K562 (cell line): ENCODE measurements around the gene ADGRF5. TPM values are rescaled to one million over a fixed set of nuclear protein-coding genes. Genes with fewer than 3 reads are reported as not detected.

Source experiments
- ATAC-seq: fragments of 200-7000 bp; cut with Tn5 transposase; 3 replicates; pipeline ENCODE4 v1.9.1; 2020; ENCODE audit warnings: moderate library complexity
- BruUV-seq: library from RNA; stranded (reverse); fragments of 400-500 nt; replicated peaks from 2 replicates; lab custom pipeline; 2021; lab: Mats Ljungman, UMichigan
- CTCF ChIA-PET: fragments of 300-600 bp; formaldehyde crosslinking; extraction: SDS; loops from one replicate; lab custom pipeline; 2021; ENCODE audit warnings: low intra/inter-chr PET ratio; lab: Yijun Ruan, JAX
- POLR2A ChIA-PET: fragments of 300-600, 350-650 bp; sonication (Branson Sonifier 250); formaldehyde crosslinking; extraction: SDS; loops from one replicate; lab custom pipeline; 2021; ENCODE audit warnings: antibody characterized with exemption, inconsistent platforms; lab: Yijun Ruan, JAX
- DNase-seq, 4 experiments: peaks; one replicate each; pipeline versions ENCODE4 v3.0.0 to v3.0.0-alpha.2; 2011 to 2018; ENCODE audit warnings: low spot score in 3 of 4, mixed read lengths in 3 of 4; ENCODE audit errors: extremely low read depth in 1 of 4
- FAIRE-seq: peaks from 2 replicates; lab custom pipeline; 2011; peaks lifted over from hg19 to GRCh38; lab: Jason Lieb, UNC
- H2AFZ ChIP-seq: 2 replicates; pipeline ENCODE4 v1.6.0; 2011; ENCODE audit warnings: low read depth, low read length, control low read depth, inconsistent platforms
- H3K27ac ChIP-seq: fragments of 200-600 bp; 3 replicates; pipeline ENCODE4 v1.8.0; 2011; ENCODE audit warnings: low read depth, mild to moderate bottlenecking, control low read depth, inconsistent platforms, low read length, moderate library complexity, mixed read lengths; ENCODE audit errors: extremely low read depth
- H3K27me3 ChIP-seq, 2 experiments: fragments of 300-600 bp in 1 of 2; 2 replicates in 1 of 2; 3 replicates in 1 of 2; pipeline versions ENCODE4 v1.6.0 to v1.8.0; 2011; ENCODE audit warnings: inconsistent platforms in 2 of 2, low read length in 2 of 2, mild to moderate bottlenecking in 1 of 2, mixed read lengths in 1 of 2, moderate library complexity in 1 of 2; ENCODE audit not compliant: control insufficient read depth in 2 of 2, insufficient read depth in 2 of 2
- H3K36me3 ChIP-seq: fragments of 300-600 bp; 3 replicates; pipeline ENCODE4 v1.8.0; 2011; ENCODE audit warnings: mild to moderate bottlenecking, low read length, inconsistent platforms; ENCODE audit not compliant: control insufficient read depth, insufficient read depth
- H3K4me1 ChIP-seq, 2 experiments: fragments of 200-600 bp in 1 of 2; replicated peaks in 1 of 2; 2 replicates in 1 of 2; 3 replicates in 1 of 2; pipeline versions ENCODE4 v1.5.1 to v1.8.0; 2011; ENCODE audit warnings: inconsistent platforms in 2 of 2, low read length in 2 of 2, mild to moderate bottlenecking in 1 of 2, mixed read lengths in 1 of 2, moderate library complexity in 1 of 2; ENCODE audit not compliant: control insufficient read depth in 2 of 2, insufficient read depth in 2 of 2
- H3K4me2 ChIP-seq: 2 replicates; pipeline ENCODE4 v1.6.1; 2011; ENCODE audit warnings: low read length, control low read depth, inconsistent platforms, mixed read lengths; ENCODE audit not compliant: insufficient read depth
- H3K4me3 ChIP-seq: fragments of 200-600 bp; sonication (generic), shearing (Covaris generic); 2 replicates; pipeline ENCODE4 v1.5.1; 2016; ENCODE audit warnings: control low read depth, inconsistent platforms
- H3K79me2 ChIP-seq: fragments of 200-600 bp; 3 replicates; pipeline ENCODE4 v1.8.0; 2011; ENCODE audit warnings: low read length, inconsistent platforms; ENCODE audit not compliant: control insufficient read depth, insufficient read depth
- H3K9ac ChIP-seq, 2 experiments: 2 replicates each; pipeline versions ENCODE4 v1.6.0 to v1.6.1; 2011; ENCODE audit warnings: low read depth in 2 of 2, low read length in 2 of 2, control low read depth in 1 of 2, inconsistent platforms in 1 of 2, mild to moderate bottlenecking in 1 of 2, mixed read lengths in 1 of 2; ENCODE audit not compliant: insufficient read depth in 1 of 2
- H3K9me1 ChIP-seq: one replicate; pipeline ENCODE4 v1.6.0; 2011; ENCODE audit warnings: inconsistent platforms, mild to moderate bottlenecking, low read length, moderate library complexity; ENCODE audit not compliant: control insufficient read depth, insufficient read depth
- H3K9me3 ChIP-seq: replicated peaks from 2 replicates; pipeline ENCODE4 v1.5.1; 2011; ENCODE audit warnings: low read depth, low read length, inconsistent platforms; ENCODE audit not compliant: control insufficient read depth, insufficient read depth
- H4K20me1 ChIP-seq: replicated peaks from 2 replicates; pipeline ENCODE4 v1.6.1; 2011; ENCODE audit warnings: low read length, inconsistent platforms, mixed read lengths; ENCODE audit not compliant: control insufficient read depth, insufficient read depth
- CAMTA2 ChIP-seq: fragments of 250-450 bp; sonication (Bioruptor Pico); conservative IDR thresholded peaks from 2 replicates; pipeline ENCODE4 v1.5.1; 2022
- CLOCK ChIP-seq: fragments of 250-450 bp; sonication (Bioruptor Pico); IDR thresholded peaks from 2 replicates; pipeline ENCODE4 v1.4.0; 2020; ENCODE audit warnings: mild to moderate bottlenecking, moderate library complexity, borderline replicate concordance
- CREBBP ChIP-seq: IDR thresholded peaks from one replicate; pipeline ENCODE4 v1.6.1; 2012; ENCODE audit warnings: low read depth, mild to moderate bottlenecking, control low read depth, inconsistent platforms, low read length
- DDX20 ChIP-seq: fragments of 450-650 bp; IDR thresholded peaks from 2 replicates; pipeline ENCODE4 v1.6.1; 2016; ENCODE audit warnings: missing genetic modification characterization, low read depth, mild to moderate bottlenecking, missing compliant biosample characterization, moderate library complexity
- DNMT1 ChIP-seq: fragments of 450-650 bp; IDR thresholded peaks from 2 replicates; pipeline ENCODE4 v1.6.1; 2016; ENCODE audit warnings: antibody characterized with exemption, mild to moderate bottlenecking
- EHMT2 ChIP-seq: fragments of 450-650 bp; IDR thresholded peaks from 2 replicates; pipeline ENCODE4 v1.6.1; 2018; ENCODE audit warnings: antibody characterized with exemption
- FOS ChIP-seq: IDR thresholded peaks from 3 replicates; pipeline ENCODE4 v1.6.1; 2011; ENCODE audit not compliant: insufficient read length; ENCODE audit errors: extremely low read depth
- MCM3 ChIP-seq: fragments of 450-650 bp; IDR thresholded peaks from 2 replicates; pipeline ENCODE4 v1.6.1; 2016
- SP2 ChIP-seq: IDR thresholded peaks from 2 replicates; pipeline ENCODE4 v1.6.1; 2011; ENCODE audit warnings: mild to moderate bottlenecking, low read depth, low read length, moderate library complexity; ENCODE audit not compliant: poor library complexity, severe bottlenecking; ENCODE audit errors: extremely low read depth
- ZNF511 ChIP-seq: sonication (generic); formaldehyde crosslinking; IDR thresholded peaks from 2 replicates; pipeline ENCODE4 v1.8.0; 2022; ENCODE audit warnings: mild to moderate bottlenecking, missing genetic modification reagents
- ZNF695 ChIP-seq: fragments of 450-650 bp; formaldehyde crosslinking; IDR thresholded peaks from 2 replicates; pipeline ENCODE4 v1.4.0; 2020; ENCODE audit warnings: mild to moderate bottlenecking, moderate library complexity
- in situ Hi-C: fragments of 300-500 bp; cut with MboI; formaldehyde crosslinking; loops from 4 replicates; pipeline ENCODE4 v1.15.0; 2018; ENCODE audit warnings: inconsistent platforms, mixed read lengths
- intact Hi-C: fragments of 100-400 bp; cut with micrococcal nuclease; formaldehyde crosslinking; loops from 2 replicates; pipeline ENCODE4 v1.14.2; 2022
- polyA plus RNA-seq, 8 experiments: library from polyadenylated mRNA; depleted of rRNA in 4 of 8; stranded (reverse) in 5 of 8; unstranded in 3 of 8; fragments of >200 nt; fragmentation: Nextera tagmentation in 2 of 8; fragmentation: Illumina TruSeq in 1 of 8; extraction: Ambion mirVana in 2 of 8; extraction: Trizol in 1 of 8; gene quantifications; 2 replicates each; pipeline versions ENCODE4 v1.2.1 to v1.2.3, GENCODE V29; 2011 to 2014; ENCODE audit warnings: inconsistent platforms in 1 of 8, missing spikeins in 1 of 8
- total RNA-seq, 7 experiments: library from RNA; depleted of rRNA in 6 of 7; stranded (reverse); fragments of >200 nt in 6 of 7; fragmentation: Illumina TruSeq in 2 of 7; extraction: Trizol in 2 of 7; gene quantifications; 2 replicates each; pipeline versions ENCODE4 v1.2.1 to v1.2.3, GENCODE V29; 2011 to 2021; ENCODE audit warnings: low replicate concordance in 1 of 7

The ADGRF5 gene
- total and polyA plus RNA-seq, 9 of the 15 experiments (the other 6 are each of a cell fraction or from before 2014, with no cell fraction given): 0.07 TPM; not detected in 8

- Histone ChIP-seq H3K79me2 (no peaks in the 10 kb centered on the region), H3K9ac (no peak overlapping the region), H3K36me3 (no peaks in the 10 kb centered on the region), H3K27me3 (peaks cover 0 to 7% of the 10 kb centered on the region in 2 experiments; a peak in 1 of 5 replicates), H3K9me1 (no peaks in the 10 kb centered on the region), H3K4me3 (no peak overlapping the region), H3K9me3 (no peaks in the 10 kb centered on the region), H3K4me2 (no peak overlapping the region), H4K20me1 (no peaks in the 10 kb centered on the region), H2AFZ (no peak overlapping the region), H3K4me1 (no peaks in the 10 kb centered on the region), H3K27ac (no peak overlapping the region)
- CTCF ChIA-PET: no interaction called here
- POLR2A ChIA-PET: no interaction called here
- DNase-seq (no peak), ATAC-seq (no peak), FAIRE-seq (no peak)
- no TSS peak for BruUV-seq
- in situ Hi-C loops: no loop called here
- TF ChIP-seq DDX20 (tag) (no peak), CREBBP (no peak), ZNF511 (CRISPR knock-in tag) (no peak), FOS (no peak), CAMTA2 (CRISPR knock-in tag) (no peak), DNMT1 (no peak), CLOCK (CRISPR knock-in tag) (no peak), EHMT2 (no peak), ZNF695 (CRISPR knock-in tag) (no peak), SP2 (no peak), MCM3 (no peak)
- intact Hi-C loops: no loop called here
These were observed 24.9 kb downstream of the ADGRF5 start for GRCh38 chr6:46896871-46897270.
